ELR (cell line): ENCODE measurements around the gene MAST4.
A peak's percentile ranks its signal among the peaks of the same experiment; 100 is the strongest.
"Not testable (repeated sequence)": the region's sequence is repeated elsewhere in the genome, so short reads cannot be mapped to it uniquely, and the experiment has no call there.

Experiments
- DNase-seq: peaks from one replicate; pipeline ENCODE4 v3.0.0-alpha.2; 2015; ENCODE audit warnings: low read depth

MAST4 gene

GRCh38 chr5:66810848-66811261 is 214.7 kb downstream of the MAST4 start:
- no peak for DNase-seq

GRCh38 chr5:66812291-66812690 is 216.1 kb downstream of the MAST4 start:
- DNase-seq = no peak

- no peak for DNase-seq
These were observed 217.1 kb downstream of the MAST4 start for GRCh38 chr5:66813306-66813705.

GRCh38 chr5:66814146-66814991 is 218.2 kb downstream of the MAST4 start:
- DNase-seq = peak; percentile 66

GRCh38 chr5:66818304-66818934 is 222.2 kb downstream of the MAST4 start:
- no peak for DNase-seq

- DNase-seq = no peak
These were observed 222.7 kb downstream of the MAST4 start for GRCh38 chr5:66818935-66819328.

- no peak for DNase-seq
These were observed 224.5 kb downstream of the MAST4 start for GRCh38 chr5:66820630-66821207.

- no peak for DNase-seq
These were observed 225.7 kb downstream of the MAST4 start for GRCh38 chr5:66821688-66822429.

- DNase-seq = not testable (repeated sequence)
These were observed 226.7 kb downstream of the MAST4 start for GRCh38 chr5:66822906-66823305.

GRCh38 chr5:66824476-66824875 is 228.3 kb downstream of the MAST4 start:
- DNase-seq = no peak

- no peak for DNase-seq
These were observed 230.1 kb downstream of the MAST4 start for GRCh38 chr5:66826263-66826662.

GRCh38 chr5:66826696-66827095 is 230.5 kb downstream of the MAST4 start:
- DNase-seq = no peak

GRCh38 chr5:66828046-66828547 is 231.9 kb downstream of the MAST4 start:
- no peak for DNase-seq

GRCh38 chr5:66828548-66829357 is 232.6 kb downstream of the MAST4 start:
- peak; percentile 57 for DNase-seq

GRCh38 chr5:66829358-66829674 is 233.1 kb downstream of the MAST4 start:
- DNase-seq = no peak

- DNase-seq = peak; percentile 67
These were observed 233.6 kb downstream of the MAST4 start for GRCh38 chr5:66829826-66830225.

GRCh38 chr5:66830636-66831035 is 234.4 kb downstream of the MAST4 start:
- DNase-seq = peak; percentile 29

GRCh38 chr5:66839636-66840185 is 243.5 kb downstream of the MAST4 start:
- no peak for DNase-seq

GRCh38 chr5:66840511-66841013 is 244.4 kb downstream of the MAST4 start:
- no peak for DNase-seq

- DNase-seq = no peak
These were observed 245.1 kb downstream of the MAST4 start for GRCh38 chr5:66841264-66841663.

GRCh38 chr5:66842540-66842939 is 246.3 kb downstream of the MAST4 start:
- no peak for DNase-seq
